Measurements from ENCODE around the gene IGFN1. TPM values are rescaled to one million over a fixed set of nuclear protein-coding genes. Genes with fewer than 3 reads are reported as not detected.
A peak's percentile ranks its signal among the peaks of the same experiment; 100 is the strongest.

Gene IGFN1
- total RNA-seq, 1 donor from 2014 or later: 0.86 TPM

- no peak overlapping the region for H3K4me3 ChIP-seq (ENCODE audit: low read depth, low read length)
- DNase-seq (ENCODE audit: low read depth): no peak
- no peak for TF ChIP-seq CTCF (conservative IDR thresholded peaks at IDR 0.05; ENCODE audit: low read depth, low read length)
These were observed 68.2 kb downstream of the IGFN1 start for GRCh38 chr1:201258763-201259230.

GRCh38 chr1:201259476-201260235 lies 69.0 kb downstream of the IGFN1 start:
- no peak for TF ChIP-seq CTCF (conservative IDR thresholded peaks at IDR 0.05; ENCODE audit: low read depth, low read length)
- no peak for DNase-seq (ENCODE audit: low read depth)
- H3K4me3 ChIP-seq (ENCODE audit: low read depth, low read length): peak overlapping the region; percentile 47

GRCh38 chr1:201260236-201260590 lies 69.6 kb downstream of the IGFN1 start:
- peak overlapping the region; percentile 47 for H3K4me3 ChIP-seq (ENCODE audit: low read depth, low read length)
- DNase-seq (ENCODE audit: low read depth): no peak
- no peak for TF ChIP-seq CTCF (conservative IDR thresholded peaks at IDR 0.05; ENCODE audit: low read depth, low read length)

GRCh38 chr1:201260648-201261311 lies 70.2 kb downstream of the IGFN1 start:
- no peak for DNase-seq (ENCODE audit: low read depth)

GRCh38 chr1:201261771-201262547 lies 71.3 kb downstream of the IGFN1 start:
- TF ChIP-seq CTCF (conservative IDR thresholded peaks at IDR 0.05; ENCODE audit: low read depth, low read length): no peak
- no peak for DNase-seq (ENCODE audit: low read depth)
- no peak overlapping the region for H3K4me3 ChIP-seq (ENCODE audit: low read depth, low read length)

More at GRCh38 chr1:201260648-201261311, 70.2 kb downstream of the IGFN1 start:
- H3K4me3 ChIP-seq (ENCODE audit: low read depth, low read length): no peak overlapping the region
- TF ChIP-seq CTCF (conservative IDR thresholded peaks at IDR 0.05; ENCODE audit: low read depth, low read length): no peak

GRCh38 chr1:201262963-201263608 lies 72.5 kb downstream of the IGFN1 start:
- DNase-seq (ENCODE audit: low read depth): no peak
- no peak overlapping the region for H3K4me3 ChIP-seq (ENCODE audit: low read depth, low read length)
- no peak for TF ChIP-seq CTCF (conservative IDR thresholded peaks at IDR 0.05; ENCODE audit: low read depth, low read length)
